HG03097 (cell line): ENCODE data around the gene IFNL4.
"Not testable (repeated sequence)": the region's sequence is repeated elsewhere in the genome, so short reads cannot be mapped to it uniquely, and the experiment has no call there.

Experiments
- ATAC-seq: cut with Tn5 transposase; IDR thresholded peaks from one replicate; pipeline ENCODE4 v1.9.1; 2021; ENCODE audit not compliant: unreplicated experiment, low FRiP score

IFNL4 gene

DNA sequence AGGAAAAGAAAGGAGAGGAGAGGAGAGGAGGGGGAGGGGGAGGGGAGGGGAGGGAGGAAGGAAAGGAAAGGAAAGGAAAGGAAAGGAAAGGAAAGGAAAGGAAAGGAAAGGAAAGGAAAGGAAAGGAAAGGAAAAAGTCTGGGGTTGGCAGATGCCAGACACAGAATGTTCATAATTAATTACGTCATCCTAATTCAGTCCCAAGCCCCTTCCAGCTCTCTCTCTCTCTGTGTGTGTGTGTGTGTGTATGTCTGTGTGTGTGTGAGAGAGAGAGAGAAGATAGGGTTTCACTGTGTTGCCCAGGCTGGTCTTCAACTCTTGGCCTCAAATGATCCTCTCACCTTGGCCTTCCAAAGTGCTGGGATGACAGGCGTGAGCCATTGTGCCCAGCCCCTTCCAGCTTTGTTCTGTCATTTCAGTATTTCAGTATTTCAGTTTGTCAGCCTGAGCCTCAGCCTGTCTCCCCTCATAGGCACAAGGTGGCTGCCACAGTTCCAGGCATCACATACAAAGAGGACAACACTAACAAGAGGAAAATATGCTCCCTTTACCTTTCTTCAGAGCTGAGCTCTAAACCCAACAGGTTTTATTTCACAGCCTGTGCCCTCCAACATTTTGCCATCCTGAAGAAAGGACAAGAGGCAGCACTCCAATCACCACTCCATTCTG, 18.4 kb downstream of the IFNL4 start:
- no peak for ATAC-seq

DNA sequence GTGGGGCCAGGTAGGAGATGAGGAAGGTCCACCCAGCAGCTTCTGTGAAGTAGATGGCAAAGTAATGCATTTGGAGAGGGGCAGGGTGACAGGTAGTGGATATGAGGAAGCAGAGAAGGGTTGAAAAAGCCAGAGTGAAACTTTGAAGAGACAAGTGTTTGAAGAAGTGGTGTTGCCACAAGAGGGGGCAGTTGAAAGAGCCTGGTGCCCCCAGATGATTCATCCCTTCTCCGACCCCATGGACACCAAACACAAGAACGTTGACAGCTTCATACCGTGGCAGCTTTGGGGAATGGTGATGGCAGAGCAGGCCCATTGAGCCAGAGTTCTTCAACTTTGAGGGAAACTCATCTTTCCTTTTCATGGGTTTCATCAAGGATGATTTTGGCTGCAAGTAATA, 23.7 kb downstream of the IFNL4 start:
- no peak for ATAC-seq

DNA sequence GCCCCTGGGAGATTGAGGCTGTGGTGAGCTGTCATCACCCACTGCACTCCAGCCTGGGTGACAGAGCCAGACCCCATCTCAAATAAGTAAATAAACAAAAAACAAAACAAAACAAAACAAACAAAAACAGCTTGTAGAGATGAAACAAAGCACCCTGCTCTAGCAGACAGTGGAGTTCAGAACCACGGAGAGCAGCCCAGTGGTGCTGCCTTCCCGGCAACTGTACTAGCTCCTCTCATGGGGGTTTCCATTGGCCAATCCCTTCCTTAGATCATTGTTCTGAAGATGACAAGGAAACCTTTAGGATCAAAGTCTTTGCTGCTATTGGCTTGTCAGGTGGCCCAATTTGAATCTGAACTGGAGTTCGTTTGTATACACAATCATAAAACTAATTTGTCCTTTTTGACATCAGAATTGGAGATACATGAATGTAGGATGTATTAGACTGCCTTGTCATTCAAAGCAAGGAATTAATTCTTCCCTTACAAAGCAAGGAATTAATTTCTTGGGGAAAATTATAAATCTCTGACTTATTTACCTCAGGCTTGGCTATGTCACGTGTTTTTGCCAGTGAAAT, 24.9 kb downstream of the IFNL4 start:
- no peak for ATAC-seq

DNA sequence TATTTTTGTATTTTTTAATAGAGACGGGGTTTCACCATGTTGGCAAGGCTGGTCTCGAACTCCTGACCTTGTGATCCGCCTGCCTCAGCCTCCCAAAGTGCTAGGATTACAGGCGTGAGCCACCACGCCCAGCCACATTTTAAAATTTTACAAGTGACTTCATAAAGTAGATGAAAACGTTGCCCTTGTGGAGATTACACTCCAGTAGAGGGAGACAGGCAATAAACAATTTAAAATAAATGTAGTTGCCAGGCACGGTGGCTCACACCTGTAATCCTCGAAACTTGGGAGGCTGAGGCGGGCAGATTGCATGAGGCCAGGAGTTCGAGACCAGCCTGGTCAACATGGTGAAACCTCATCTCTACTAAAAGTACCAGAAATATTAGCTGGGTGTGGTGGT, 29.5 kb downstream of the IFNL4 start:
- not testable (repeated sequence) for ATAC-seq

DNA sequence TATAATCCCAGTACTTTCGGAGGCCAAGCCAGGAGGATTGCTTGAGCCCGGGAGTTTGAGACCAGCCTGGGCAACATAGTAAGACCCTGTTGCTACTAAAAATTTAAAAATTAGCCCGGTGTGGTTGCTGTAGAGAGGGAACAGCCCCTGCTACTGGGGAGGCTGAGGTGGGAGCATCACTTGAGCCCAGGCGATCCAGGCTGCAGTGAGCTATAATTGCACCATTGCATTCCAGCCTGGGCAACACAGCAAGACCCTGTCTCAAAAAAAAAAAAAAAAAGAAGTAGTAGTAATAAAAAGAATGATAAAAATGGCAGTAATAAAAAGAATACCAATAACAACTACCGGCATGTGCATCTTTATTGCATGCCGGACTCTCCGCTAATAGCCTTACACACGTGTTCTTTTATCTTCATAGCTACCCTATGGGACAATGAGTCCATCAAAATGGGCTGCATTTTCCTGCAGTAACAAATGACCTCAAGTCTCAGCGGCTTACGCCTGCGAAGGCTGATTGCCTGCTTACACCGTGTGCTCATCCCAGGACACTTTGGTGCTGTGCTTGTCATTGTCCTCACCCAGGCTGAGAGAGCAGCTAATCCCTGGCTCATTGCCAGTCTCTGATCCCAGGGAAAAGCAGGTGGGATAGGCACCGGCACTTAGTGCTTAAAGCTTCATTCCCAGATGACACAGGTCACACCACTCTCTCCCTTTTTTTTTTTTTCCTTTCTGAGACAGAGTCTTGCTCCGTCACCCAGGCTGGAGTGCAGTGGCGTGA, 30.2 kb downstream of the IFNL4 start:
- ATAC-seq, result no peak

DNA sequence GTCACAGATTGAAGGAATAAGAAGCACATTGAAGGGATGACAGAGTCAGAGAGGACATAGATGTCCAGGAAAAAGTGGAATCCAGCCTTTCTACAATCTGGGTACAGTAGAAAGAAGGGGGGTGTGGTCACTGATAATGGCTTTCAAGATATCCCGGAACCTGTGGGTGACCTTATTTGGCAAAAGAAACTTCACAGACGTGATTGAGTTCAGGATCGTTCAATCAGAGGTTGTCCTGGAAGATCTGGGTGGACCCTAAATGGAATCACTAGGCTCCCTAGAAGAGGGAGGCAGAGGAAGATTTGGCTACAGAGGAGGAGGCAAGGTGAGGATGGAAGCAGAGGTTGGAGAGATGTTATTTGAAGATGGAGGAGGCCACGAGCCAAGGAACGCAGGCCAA, 31.6 kb downstream of the IFNL4 start:
- ATAC-seq, result no peak

DNA sequence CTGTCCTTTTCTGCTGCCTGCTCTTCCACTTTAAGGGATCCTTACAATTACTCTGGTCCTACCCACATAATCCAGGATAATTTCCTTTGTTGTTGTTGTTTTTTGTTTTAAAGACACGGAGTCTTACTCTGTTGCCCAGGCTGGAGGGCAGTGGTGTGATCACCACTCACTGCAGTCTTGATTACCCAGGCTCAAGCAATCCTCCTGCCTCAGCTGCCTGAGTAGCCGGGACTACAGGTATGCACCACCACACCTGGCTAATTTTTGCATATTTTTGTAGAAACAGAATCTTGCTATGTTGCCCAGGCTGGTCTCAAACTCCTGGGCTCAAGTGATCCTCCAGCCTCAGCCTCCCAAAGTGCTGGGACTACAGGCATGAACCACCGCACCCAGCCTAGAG, 33.3 kb downstream of the IFNL4 start:
- not testable (repeated sequence) for ATAC-seq

DNA sequence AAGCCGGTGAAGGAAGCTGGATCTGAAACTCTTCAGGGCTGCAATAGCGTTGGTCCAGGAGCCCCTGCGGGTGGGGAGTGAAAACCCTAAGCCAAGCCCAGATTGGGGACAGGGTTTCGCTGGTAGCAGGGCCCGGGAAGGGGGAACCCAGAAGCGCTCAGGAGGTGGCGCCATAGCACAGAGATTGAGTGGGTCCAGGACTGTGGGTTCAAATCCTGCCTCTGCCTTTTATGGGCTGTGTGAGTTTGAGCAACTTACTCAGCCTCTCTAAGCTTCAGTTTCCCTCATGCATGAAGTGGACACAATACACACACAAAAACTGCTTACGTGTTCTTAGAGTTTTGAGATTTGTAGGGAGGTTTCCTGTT, 36.3 kb downstream of the IFNL4 start:
- no peak for ATAC-seq

DNA sequence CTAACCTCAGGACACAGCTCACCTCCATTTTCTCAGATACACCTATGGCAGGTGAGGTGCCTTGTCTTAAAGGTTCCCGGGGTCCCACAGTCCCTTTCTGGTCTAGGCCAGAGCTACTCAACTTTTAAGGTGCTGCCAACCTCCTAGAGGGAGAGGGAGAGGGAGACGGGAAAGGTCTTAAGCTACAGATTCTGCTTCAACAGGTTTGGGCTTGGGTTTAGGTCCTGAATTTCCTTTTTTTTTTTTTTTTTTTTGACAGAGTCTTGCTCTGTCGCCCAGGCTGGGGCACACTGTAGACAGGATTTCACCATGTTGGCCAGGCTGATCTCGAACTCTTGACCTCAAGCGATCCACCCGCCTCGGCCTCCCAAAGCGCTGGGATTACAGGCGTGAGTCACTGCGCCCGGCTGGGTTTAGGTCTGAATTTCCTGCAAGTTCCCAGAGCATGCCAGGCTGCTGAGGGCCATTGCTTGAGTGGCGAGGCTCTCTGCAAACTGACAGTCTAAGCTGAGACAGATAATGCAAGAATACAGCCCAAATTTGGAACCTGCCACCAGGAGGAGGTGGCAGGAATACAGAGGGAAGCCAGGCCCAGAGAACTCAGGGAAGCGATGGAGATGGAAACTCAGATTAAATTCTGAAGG, 36.8 kb downstream of the IFNL4 start:
- ATAC-seq, result no peak

DNA sequence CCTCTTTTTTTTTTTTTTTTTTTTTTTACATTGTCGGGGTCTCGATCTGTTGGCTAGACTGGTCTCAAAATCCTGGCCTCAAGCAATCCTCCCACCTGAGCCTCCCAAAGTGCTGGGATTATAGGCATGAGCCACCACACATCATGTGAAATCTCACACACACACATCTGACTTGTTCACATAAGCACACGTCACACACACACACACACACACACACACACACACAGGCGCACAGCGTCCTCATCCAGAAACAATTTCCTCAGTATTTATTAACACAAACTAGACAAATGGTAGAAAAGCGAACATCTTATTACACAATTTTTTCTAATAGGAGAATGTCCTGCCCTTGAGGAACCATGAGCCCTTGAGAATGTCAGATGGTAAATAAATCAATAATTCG, 39.5 kb downstream of the IFNL4 start:
- ATAC-seq, result no peak

DNA sequence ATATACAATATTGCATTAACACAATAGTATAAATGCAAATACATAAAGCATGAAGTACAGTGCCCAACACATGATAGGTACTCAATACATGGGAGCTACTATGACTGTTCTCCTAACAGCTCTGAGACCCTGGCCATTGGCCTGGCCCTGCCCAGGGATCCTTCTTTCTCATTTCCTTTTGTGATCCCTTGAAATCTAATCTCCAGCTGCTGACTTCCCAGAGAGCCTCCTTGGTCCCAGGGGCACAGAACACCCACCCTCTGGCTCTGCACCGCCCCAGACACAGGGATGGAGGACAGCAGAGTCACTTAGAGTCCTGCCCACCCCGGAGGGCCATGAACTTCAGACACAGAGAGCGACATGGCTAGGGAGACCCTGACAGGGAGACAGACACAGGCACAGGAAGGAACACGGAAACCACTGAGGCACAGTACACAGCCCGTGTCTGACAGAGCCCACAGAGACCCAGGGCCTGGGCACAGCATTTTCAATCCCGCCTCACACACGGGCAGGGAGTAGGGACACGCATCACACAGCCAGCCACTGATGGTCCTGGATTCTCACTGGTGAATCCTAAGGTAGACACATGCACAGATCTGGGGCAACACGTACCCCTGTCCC, 40.4 kb downstream of the IFNL4 start:
- ATAC-seq, result no peak

DNA sequence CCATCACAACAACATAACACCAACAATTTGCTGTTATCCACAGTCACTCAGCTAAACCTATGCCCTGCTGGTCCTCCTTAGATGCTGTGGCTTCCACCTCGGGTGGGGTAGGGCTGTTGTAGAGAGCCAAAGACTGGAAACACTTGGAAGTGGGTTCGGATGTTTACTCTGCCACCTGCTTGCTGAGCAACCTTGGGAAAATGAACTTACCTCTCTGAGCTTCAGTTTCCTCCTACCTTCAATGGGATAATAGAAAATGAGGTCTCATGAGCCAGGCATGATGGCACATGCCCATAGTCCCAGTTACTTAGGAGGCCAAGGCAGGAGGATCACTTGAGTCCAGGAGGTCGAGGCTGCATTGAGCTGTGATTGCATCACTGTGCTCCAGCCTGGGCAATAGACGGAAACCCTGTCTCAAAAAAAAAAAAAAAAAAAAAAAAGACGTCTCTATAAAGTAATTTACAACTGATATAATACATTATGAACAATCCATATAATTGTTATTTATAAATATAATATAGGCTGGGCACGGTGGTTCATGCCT, 41.3 kb downstream of the IFNL4 start:
- ATAC-seq, result no peak

DNA sequence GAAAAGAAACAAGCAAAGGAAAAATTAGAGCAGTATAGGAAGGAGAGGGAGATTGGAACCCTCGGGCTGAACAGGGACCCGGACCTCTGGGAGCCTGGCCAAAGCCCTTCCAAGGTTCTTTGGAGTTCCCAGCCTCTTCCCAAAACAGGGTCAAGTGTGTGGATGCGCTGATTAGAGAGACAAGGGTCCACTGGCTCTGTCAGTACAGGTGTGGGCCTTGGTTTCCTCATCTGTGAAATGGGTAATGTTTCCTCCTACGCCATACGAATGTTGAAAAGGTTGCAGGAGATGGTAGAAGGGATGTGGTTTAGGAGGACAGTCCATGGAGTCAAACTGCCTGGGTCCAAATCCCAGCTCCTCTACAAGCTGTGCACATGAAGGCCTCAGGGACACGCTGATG, 42.5 kb downstream of the IFNL4 start:
- no peak for ATAC-seq

DNA sequence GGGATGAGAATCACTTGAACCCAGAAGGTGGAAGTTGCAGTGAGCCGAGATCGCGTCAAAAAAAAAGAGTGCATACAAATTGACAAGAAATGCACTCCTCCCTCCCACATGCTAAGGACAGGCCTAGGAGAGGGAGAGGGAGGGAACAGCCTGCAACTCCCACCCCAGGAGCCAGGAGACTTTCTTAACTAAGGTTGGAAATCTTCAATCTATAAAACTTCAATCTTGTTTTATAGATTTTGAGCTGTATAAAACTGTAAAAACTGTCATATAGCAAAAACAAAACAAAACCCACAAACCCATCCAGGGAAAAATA, 43.2 kb downstream of the IFNL4 start:
- no peak for ATAC-seq

DNA sequence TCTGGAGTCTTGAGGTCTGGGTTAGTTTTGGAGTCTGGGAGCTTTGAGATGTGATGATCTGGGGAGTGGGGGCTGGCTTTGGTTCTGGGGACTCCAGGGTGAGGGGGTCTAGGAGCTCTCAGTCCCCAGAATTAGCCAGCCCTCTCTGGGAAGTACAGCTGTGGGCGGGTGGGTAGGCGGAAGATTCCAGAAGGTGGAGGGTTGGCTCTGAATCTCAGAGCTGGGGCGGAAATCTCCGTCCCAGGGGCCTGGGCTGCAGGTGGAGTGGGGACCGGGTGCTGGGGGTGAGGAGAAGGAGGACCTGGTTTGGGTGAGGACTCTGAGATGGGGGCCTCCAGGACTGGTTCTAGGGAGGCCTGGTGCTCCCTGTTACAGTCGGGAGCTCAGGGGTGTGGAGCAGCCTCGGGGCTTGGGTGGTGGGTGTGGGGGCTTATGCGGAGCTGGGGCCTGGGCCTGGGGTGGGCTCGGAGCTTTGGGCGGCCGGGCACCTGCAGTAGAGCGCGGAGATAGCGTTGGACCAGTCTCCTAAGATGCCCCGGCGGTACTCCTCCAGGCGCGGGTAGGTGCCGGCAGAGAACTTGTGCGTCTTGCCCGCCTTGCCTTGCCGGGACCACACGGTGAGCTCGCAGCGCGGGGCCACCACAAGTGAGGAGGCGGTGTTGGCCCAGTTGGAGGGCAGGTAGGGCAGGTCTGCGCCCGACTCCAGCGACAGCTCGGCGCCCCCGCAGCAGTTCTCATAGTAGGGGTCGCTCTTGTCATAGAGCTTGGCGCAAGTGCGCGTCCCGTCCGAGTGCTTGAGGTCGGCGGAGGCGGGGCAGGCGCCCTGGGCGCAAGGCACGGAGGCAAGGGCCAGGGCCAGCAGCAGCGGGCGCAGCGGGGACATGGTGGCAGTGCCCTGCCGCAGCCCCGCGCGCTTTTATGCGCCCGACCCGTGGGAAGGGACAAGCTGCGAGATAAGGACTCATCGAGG, 45.0 kb downstream of the IFNL4 start, which contains the start of gene SYCN:
TSS of gene SYCN (minus strand) at position 892 of the 970 bp plus-strand sequence. CDS start at position 883, 9 bp downstream.
- ATAC-seq, result no peak

DNA sequence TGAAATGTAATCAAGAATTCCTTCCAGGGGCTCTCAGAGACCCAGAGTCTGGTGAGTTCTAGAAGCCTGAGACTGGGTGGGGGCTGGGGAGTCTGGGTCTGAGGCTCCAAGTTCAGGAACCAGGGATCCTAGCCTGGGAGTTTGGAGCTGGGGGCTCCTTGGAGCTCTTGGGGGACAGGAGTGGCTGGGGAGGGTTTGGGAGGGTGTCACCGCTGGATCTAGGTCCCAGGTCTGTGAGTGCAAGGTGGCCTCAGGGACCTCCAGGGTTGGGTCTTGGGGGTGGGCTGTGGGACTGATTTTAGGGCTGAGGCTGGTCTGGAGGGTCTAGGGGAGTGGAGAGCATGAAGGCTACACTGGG, 45.7 kb downstream of the IFNL4 start:
- ATAC-seq, result no peak

DNA sequence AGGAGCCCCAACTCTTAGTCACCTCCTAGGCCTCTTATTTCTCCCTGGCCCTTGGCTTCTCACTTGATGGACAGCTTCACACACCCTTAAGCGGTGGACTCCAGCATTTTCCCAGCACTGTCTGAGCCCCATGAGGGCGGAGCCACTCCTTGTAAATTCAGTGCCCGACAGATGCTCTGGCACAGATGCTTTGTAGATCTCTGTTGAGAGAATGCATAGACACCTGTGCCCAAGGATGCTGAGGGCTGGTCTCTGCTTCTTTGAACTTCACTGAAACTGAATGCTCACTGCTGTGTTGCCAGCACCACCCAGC, 47.9 kb downstream of the IFNL4 start:
- no peak for ATAC-seq

DNA sequence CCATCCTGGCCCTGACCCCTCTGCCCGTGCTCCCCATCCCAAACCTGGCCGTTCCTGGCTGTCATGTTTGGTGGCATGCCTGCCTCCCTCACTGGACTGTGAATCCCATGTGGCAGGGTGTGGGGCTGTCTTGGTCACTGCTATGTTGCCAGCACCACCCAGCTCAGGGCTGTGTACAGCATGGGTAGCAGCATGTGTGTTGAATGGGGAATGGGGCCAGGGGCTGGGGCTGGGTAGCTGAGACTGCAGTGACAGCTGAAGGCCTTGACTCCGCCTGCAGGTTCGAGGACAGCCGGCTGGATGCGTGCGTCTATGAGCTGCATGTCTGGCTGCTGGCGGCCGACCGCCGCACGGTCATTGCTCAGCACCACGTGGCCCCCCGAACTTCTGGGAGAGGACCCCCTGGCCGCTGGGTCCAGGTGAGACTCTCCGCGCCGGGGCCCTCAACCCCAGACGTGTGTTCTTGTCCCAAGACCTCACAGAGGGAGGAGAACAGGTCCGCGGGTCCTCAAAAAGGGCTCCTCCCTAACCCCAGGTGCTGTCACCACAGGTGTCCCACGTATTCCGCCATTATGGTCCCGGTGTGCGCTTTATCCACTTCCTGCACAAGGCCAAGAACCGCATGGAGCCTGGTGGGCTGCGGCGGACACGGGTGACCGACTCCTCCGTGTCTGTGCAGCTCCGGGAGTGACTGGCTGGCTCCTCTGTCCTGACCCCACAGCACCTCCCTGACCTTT, 48.4 kb downstream of the IFNL4 start:
- ATAC-seq, result no peak

DNA sequence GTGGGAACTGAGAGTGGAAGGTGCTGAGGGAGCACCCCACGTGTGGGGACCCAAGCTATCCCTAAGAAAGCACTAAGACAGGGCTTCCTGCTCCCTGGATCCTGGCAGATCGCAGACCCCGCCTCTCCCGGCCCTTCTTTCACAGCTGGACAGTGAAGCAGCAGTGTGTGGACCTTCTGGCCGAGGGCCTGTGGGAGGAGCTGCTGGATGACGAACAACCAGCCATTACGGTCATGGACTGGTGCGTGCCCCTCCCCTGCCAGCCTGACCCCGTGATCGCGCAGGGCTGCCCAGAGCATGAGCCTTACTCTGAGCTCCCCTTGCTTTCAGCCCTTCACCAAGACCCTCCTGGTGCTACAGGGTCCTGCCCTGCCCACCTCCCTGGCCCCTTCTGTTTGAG, 49.6 kb downstream of the IFNL4 start:
- no peak for ATAC-seq
